A549 (cell line): ENCODE data around the gene EDA. TPM values are rescaled to one million over a fixed set of nuclear protein-coding genes. Genes with fewer than 3 reads are reported as not detected.

Source experiments
- ATAC-seq, 2 experiments: fragments of 200-7000 bp in 1 of 2; fragments of >200 bp in 1 of 2; cut with Nextera tagmentation in 1 of 2; cut with Tn5 transposase in 1 of 2; 3 replicates each; pipeline versions ENCODE4 v1.8.0 to v1.9.1; 2018 to 2020; ENCODE audit warnings: mild to moderate bottlenecking in 1 of 2, moderate library complexity in 1 of 2
- CTCF ChIA-PET: fragments of 300-600 bp; sonication (Branson Sonifier 250); formaldehyde crosslinking; extraction: SDS; loops from one replicate; lab custom pipeline; 2021; ENCODE audit warnings: antibody characterized with exemption, inconsistent platforms; lab: Yijun Ruan, JAX
- POLR2A ChIA-PET: fragments of 350-600 bp; formaldehyde crosslinking; extraction: SDS; loops from one replicate; lab custom pipeline; 2021; ENCODE audit warnings: antibody characterized with exemption, inconsistent platforms; lab: Yijun Ruan, JAX
- DNase-seq, 2 experiments: peaks; one replicate each; pipeline versions ENCODE4 v3.0.0 to v3.0.0-alpha.2; 2011 to 2016; ENCODE audit warnings: low read depth in 1 of 2, low spot score in 1 of 2
- FAIRE-seq: peaks from 2 replicates; lab custom pipeline; 2011; peaks lifted over from hg19 to GRCh38; lab: Jason Lieb, UNC
- H3K27ac ChIP-seq, 2 experiments: fragments of >200 bp; sonication (Bioruptor Twin); formaldehyde crosslinking; 3 replicates each; pipeline ENCODE4 v1.5.1; 2016 to 2017
- H3K4me1 ChIP-seq: fragments of >200 bp; sonication (Bioruptor Twin); formaldehyde crosslinking; 3 replicates; pipeline ENCODE4 v1.6.1; 2016
- H3K4me2 ChIP-seq: fragments of >200 bp; sonication (Bioruptor Twin); formaldehyde crosslinking; 3 replicates; pipeline ENCODE4 v1.6.1; 2016
- H3K4me3 ChIP-seq: fragments of >200 bp; sonication (Bioruptor Twin); formaldehyde crosslinking; 3 replicates; pipeline ENCODE4 v1.5.1; 2016
- H3K9me3 ChIP-seq: fragments of >200 bp; sonication (Bioruptor Twin); formaldehyde crosslinking; 3 replicates; pipeline ENCODE4 v1.6.1; 2016
- CBX2 ChIP-seq: fragments of 200-600 bp; sonication (generic); IDR thresholded peaks from 2 replicates; pipeline ENCODE4 v1.6.1; 2016; ENCODE audit warnings: low read depth, mild to moderate bottlenecking, borderline replicate concordance
- CEBPB ChIP-seq, 2 experiments: fragments of >200 bp in 1 of 2; sonication (Bioruptor Twin) in 1 of 2; formaldehyde crosslinking in 1 of 2; IDR thresholded peaks; 2 replicates each; pipeline ENCODE4 v1.6.1; 2012 to 2016
- CHD2 ChIP-seq: fragments of 150-350 bp; IDR thresholded peaks from 2 replicates; pipeline ENCODE4 v1.6.1; 2014; ENCODE audit warnings: low read length; ENCODE audit not compliant: partially characterized antibody
- CHD4 ChIP-seq: fragments of 200-600 bp; sonication (generic); IDR thresholded peaks from 2 replicates; pipeline ENCODE4 v1.6.1; 2016; ENCODE audit warnings: antibody characterized with exemption, mild to moderate bottlenecking, borderline replicate concordance
- CTCF ChIP-seq: fragments of >200 bp; sonication (Bioruptor Twin); formaldehyde crosslinking; IDR thresholded peaks from 3 replicates; pipeline ENCODE4 v1.5.1; 2016
- EHF ChIP-seq: fragments of 250-450 bp; sonication (Bioruptor Pico); IDR thresholded peaks from 2 replicates; pipeline ENCODE4 v1.5.0; 2020; ENCODE audit warnings: mild to moderate bottlenecking
- EHMT2 ChIP-seq: fragments of 200-600 bp; sonication (generic); IDR thresholded peaks from 2 replicates; pipeline ENCODE4 v1.6.1; 2016; ENCODE audit warnings: antibody characterized with exemption, low read depth, mild to moderate bottlenecking, moderate library complexity
- EP300 ChIP-seq, 2 experiments: fragments of >200 bp; sonication (Bioruptor Twin); formaldehyde crosslinking; IDR thresholded peaks; 2 replicates in 1 of 2; 3 replicates in 1 of 2; pipeline ENCODE4 v1.6.1; 2016 to 2017
- ESRRA ChIP-seq: fragments of 150-350 bp; IDR thresholded peaks from 2 replicates; pipeline ENCODE4 v1.6.1; 2014; ENCODE audit warnings: mild to moderate bottlenecking, low read length, borderline replicate concordance
- GATA3 ChIP-seq: IDR thresholded peaks from 2 replicates; pipeline ENCODE4 v1.6.1; 2012; ENCODE audit warnings: borderline replicate concordance
- HDAC2 ChIP-seq: fragments of 200-600 bp; sonication (generic); IDR thresholded peaks from 2 replicates; pipeline ENCODE4 v1.6.1; 2016
- HEYL ChIP-seq: fragments of 250-450 bp; sonication (Bioruptor Pico); IDR thresholded peaks from 2 replicates; pipeline ENCODE4 v1.8.0; 2021; ENCODE audit warnings: mild to moderate bottlenecking, moderate library complexity
- HOXA7 ChIP-seq: fragments of 250-450 bp; sonication (Bioruptor Pico); IDR thresholded peaks from 2 replicates; pipeline ENCODE4 v1.5.0; 2020; ENCODE audit warnings: mild to moderate bottlenecking, moderate library complexity
- KDM1A ChIP-seq: fragments of 200-600 bp; sonication (generic); IDR thresholded peaks from 2 replicates; pipeline ENCODE4 v1.6.1; 2016; ENCODE audit warnings: low read depth, mild to moderate bottlenecking
- MAFK ChIP-seq: fragments of 450-650 bp; IDR thresholded peaks from 2 replicates; pipeline ENCODE4 v1.6.1; 2014; ENCODE audit not compliant: partially characterized antibody
- MAX ChIP-seq: IDR thresholded peaks from 2 replicates; pipeline ENCODE4 v1.6.1; 2012
- MAZ ChIP-seq: fragments of 150-350 bp; IDR thresholded peaks from 2 replicates; pipeline ENCODE4 v1.6.1; 2014; ENCODE audit warnings: antibody characterized with exemption, low read depth, low read length, borderline replicate concordance
- MYC ChIP-seq: IDR thresholded peaks from 2 replicates; pipeline ENCODE4 v1.6.1; 2012; ENCODE audit warnings: mild to moderate bottlenecking, inconsistent platforms, low read length, improper control_type of control experiment, borderline replicate concordance
- NFE2L2 ChIP-seq: fragments of 150-350 bp; conservative IDR thresholded peaks from 2 replicates; pipeline ENCODE4 v1.6.1; 2014; ENCODE audit warnings: low read length
- NPAS2 ChIP-seq: fragments of 250-450 bp; sonication (Bioruptor Pico); IDR thresholded peaks from 2 replicates; pipeline ENCODE4 v1.8.0; 2022; ENCODE audit warnings: mild to moderate bottlenecking, moderate library complexity, borderline replicate concordance
- PBX3 ChIP-seq: IDR thresholded peaks from 2 replicates; pipeline ENCODE4 v1.6.1; 2012
- POLR2AphosphoS2 ChIP-seq: conservative IDR thresholded peaks from 2 replicates; pipeline ENCODE4 v1.6.1; 2012; ENCODE audit warnings: low read length, improper control_type of control experiment, inconsistent platforms
- RARB ChIP-seq: fragments of 250-450 bp; sonication (Bioruptor Pico); IDR thresholded peaks from 2 replicates; pipeline ENCODE4 v1.8.0; 2021; ENCODE audit warnings: mild to moderate bottlenecking, moderate library complexity
- RCOR1 ChIP-seq: fragments of 150-350 bp; IDR thresholded peaks from 2 replicates; pipeline ENCODE4 v1.6.1; 2014; ENCODE audit warnings: antibody characterized with exemption, low read length, low read depth
- RFX5 ChIP-seq: fragments of 450-650 bp; IDR thresholded peaks from 2 replicates; pipeline ENCODE4 v1.7.1; 2014; ENCODE audit warnings: antibody characterized with exemption, mild to moderate bottlenecking, moderate library complexity
- RNF2 ChIP-seq: fragments of 200-600 bp; sonication (generic); IDR thresholded peaks from 2 replicates; pipeline ENCODE4 v1.6.1; 2016; ENCODE audit warnings: low read depth, mild to moderate bottlenecking, antibody characterized with exemption, moderate library complexity, borderline replicate concordance
- SREBF2 ChIP-seq: fragments of 450-650 bp; IDR thresholded peaks from 2 replicates; pipeline ENCODE4 v1.6.1; 2014; ENCODE audit warnings: mild to moderate bottlenecking, moderate library complexity
- TFCP2L1 ChIP-seq: fragments of 250-450 bp; sonication (Bioruptor Pico); IDR thresholded peaks from 2 replicates; pipeline ENCODE4 v1.5.0; 2021; ENCODE audit warnings: mild to moderate bottlenecking
- USF2 ChIP-seq: fragments of 450-650 bp; IDR thresholded peaks from 2 replicates; pipeline ENCODE4 v1.6.1; 2014; ENCODE audit warnings: antibody characterized with exemption
- ZC3H11A ChIP-seq: fragments of 450-650 bp; IDR thresholded peaks from 2 replicates; pipeline ENCODE4 v1.6.1; 2014; ENCODE audit warnings: antibody characterized with exemption, mild to moderate bottlenecking
- ZFP36 ChIP-seq: fragments of 450-650 bp; IDR thresholded peaks from 2 replicates; pipeline ENCODE4 v1.6.1; 2014; ENCODE audit warnings: borderline replicate concordance; ENCODE audit not compliant: partially characterized antibody
- WGBS: methylation state at CpG from one replicate; pipeline ENCODE4 v1.1.6; 2017; ENCODE audit errors: missing lambda C conversion rate; 5-methylcytosine and 5-hydroxymethylcytosine counted together
- polyA plus RNA-seq, 4 experiments: library from polyadenylated mRNA; depleted of rRNA in 3 of 4; stranded (reverse); fragments of >200 nt; fragmentation: RNase III in 1 of 4; extraction: RNeasy Plus Mini Kit Qiagen cat#74134 plus additional on column Dnase treatment in 1 of 4; gene quantifications; 2 replicates in 3 of 4; 3 replicates in 1 of 4; pipeline ENCODE4 v1.2.3, GENCODE V29; 2011 to 2017
- TF ChIP-seq, protein P1 (sequence below): fragments of 200-600 bp; sonication (generic); IDR thresholded peaks from 2 replicates; pipeline ENCODE4 v1.6.1; 2016; ENCODE audit warnings: antibody characterized with exemption, mild to moderate bottlenecking, moderate library complexity

The EDA gene
- polyA plus RNA-seq, 2 of the 4 experiments (the other 2 are of a cell fraction), result 0.25 to 0.26 TPM

- ChIA-PET POLR2A (no interaction called here), CTCF (no interaction called here)
- DNase-seq (no peak), FAIRE-seq (no peak), ATAC-seq (no peak)
- no peak overlapping the region for H3K27ac ChIP-seq
- no peaks in the 10 kb centered on the region for H3K4me1 ChIP-seq
- WGBS, result 26% methylated on average over 3 of the region's 3 CpGs
- H3K4me2 ChIP-seq, result no peak overlapping the region
- H3K4me3 ChIP-seq, result no peak overlapping the region
- TF ChIP-seq RARB (CRISPR knock-in tag) (no peak), NFE2L2 (no peak), HDAC2 (no peak), KDM1A (no peak), MAZ (no peak), CHD2 (no peak), RCOR1 (no peak), ESRRA (no peak), MAFK (no peak), NPAS2 (CRISPR knock-in tag) (no peak), USF2 (no peak), MAX (no peak), CEBPB (IDR thresholded peaks at IDR 0.05) (no peak), RNF2 (no peak), ZC3H11A (no peak), EP300 (IDR thresholded peaks at IDR 0.05) (no peak), MYC (no peak), CBX2 (no peak)
- TF ChIP-seq, protein P1, sequence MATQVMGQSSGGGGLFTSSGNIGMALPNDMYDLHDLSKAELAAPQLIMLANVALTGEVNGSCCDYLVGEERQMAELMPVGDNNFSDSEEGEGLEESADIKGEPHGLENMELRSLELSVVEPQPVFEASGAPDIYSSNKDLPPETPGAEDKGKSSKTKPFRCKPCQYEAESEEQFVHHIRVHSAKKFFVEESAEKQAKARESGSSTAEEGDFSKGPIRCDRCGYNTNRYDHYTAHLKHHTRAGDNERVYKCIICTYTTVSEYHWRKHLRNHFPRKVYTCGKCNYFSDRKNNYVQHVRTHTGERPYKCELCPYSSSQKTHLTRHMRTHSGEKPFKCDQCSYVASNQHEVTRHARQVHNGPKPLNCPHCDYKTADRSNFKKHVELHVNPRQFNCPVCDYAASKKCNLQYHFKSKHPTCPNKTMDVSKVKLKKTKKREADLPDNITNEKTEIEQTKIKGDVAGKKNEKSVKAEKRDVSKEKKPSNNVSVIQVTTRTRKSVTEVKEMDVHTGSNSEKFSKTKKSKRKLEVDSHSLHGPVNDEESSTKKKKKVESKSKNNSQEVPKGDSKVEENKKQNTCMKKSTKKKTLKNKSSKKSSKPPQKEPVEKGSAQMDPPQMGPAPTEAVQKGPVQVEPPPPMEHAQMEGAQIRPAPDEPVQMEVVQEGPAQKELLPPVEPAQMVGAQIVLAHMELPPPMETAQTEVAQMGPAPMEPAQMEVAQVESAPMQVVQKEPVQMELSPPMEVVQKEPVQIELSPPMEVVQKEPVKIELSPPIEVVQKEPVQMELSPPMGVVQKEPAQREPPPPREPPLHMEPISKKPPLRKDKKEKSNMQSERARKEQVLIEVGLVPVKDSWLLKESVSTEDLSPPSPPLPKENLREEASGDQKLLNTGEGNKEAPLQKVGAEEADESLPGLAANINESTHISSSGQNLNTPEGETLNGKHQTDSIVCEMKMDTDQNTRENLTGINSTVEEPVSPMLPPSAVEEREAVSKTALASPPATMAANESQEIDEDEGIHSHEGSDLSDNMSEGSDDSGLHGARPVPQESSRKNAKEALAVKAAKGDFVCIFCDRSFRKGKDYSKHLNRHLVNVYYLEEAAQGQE, result no peak
- no peaks in the 10 kb centered on the region for H3K9me3 ChIP-seq
Observed at GRCh38 chrX:69762340-69762739, 146.4 kb downstream of the EDA start.

- POLR2A ChIA-PET, result no interaction called here
Observed at GRCh38 chrX:69793260-69793935, 177.5 kb downstream of the EDA start.

More at GRCh38 chrX:69793260-69793935, 177.5 kb downstream of the EDA start:
- H3K27ac ChIP-seq, result no peak overlapping the region
- TF ChIP-seq ZFP36, result no peak
- TF ChIP-seq SREBF2, result no peak
- no peak for TF ChIP-seq CHD4
- no peak for TF ChIP-seq RFX5
- TF ChIP-seq HEYL (CRISPR knock-in tag), result no peak
- no peak for TF ChIP-seq HOXA7 (CRISPR knock-in tag)
- no peak for TF ChIP-seq RCOR1
- TF ChIP-seq NPAS2 (CRISPR knock-in tag), result no peak
- TF ChIP-seq RARB (CRISPR knock-in tag), result no peak
- no peak for TF ChIP-seq EHF (CRISPR knock-in tag)
- TF ChIP-seq CTCF, result no peak
- TF ChIP-seq HDAC2, result no peak
- no peak for TF ChIP-seq MAZ
- no peak for TF ChIP-seq MAFK
- no peak for TF ChIP-seq EHMT2
- no peak for TF ChIP-seq GATA3
- no peak for TF ChIP-seq TFCP2L1 (CRISPR knock-in tag)
- TF ChIP-seq POLR2AphosphoS2, result no peak
- TF ChIP-seq PBX3, result no peak
- TF ChIP-seq, all 56 proteins: peak for 0
- Histone ChIP-seq H3K4me1 (no peaks in the 10 kb centered on the region), H3K4me3 (no peak overlapping the region), H3K9me3 (no peaks in the 10 kb centered on the region), H3K4me2 (no peak overlapping the region)
- ATAC-seq (no peak), FAIRE-seq (no peak), DNase-seq (no peak)
- CTCF ChIA-PET, result no interaction called here
- WGBS, result 0% methylated on average over 4 of the region's 4 CpGs
